VCaP (cell line): ENCODE measurements around the gene SLC16A4.

Source experiments
- H3K27ac ChIP-seq: fragments of 450-650 bp; 2 replicates; pipeline ENCODE4 v1.5.1; 2017
- TF ChIP-seq, protein P1 (sequence below): fragments of 450-650 bp; conservative IDR thresholded peaks from 2 replicates; pipeline ENCODE4 v1.5.1; 2017; ENCODE audit warnings: mild to moderate bottlenecking, moderate library complexity

The SLC16A4 gene

DNA sequence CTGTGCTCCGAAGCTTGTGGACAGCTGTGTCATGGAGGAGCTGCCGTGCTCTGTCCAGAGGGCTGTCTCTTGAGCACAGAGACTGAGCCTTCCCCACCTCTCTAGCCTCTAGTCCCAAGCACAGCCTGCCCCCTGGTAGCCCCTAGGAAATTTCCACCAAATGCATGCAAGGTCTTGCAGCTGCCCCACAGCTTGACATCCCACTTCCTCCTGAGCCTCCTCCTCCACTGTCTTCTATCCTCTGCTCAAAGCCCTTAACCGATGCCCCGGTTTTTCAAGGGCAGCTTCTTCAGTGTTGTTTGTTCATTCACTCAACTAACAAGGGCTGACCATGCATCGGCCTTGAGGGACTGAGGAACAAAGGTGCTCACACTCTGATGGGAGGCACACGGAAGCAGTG, 39.5 kb upstream of the SLC16A4 start:
- TF ChIP-seq, protein P1, sequence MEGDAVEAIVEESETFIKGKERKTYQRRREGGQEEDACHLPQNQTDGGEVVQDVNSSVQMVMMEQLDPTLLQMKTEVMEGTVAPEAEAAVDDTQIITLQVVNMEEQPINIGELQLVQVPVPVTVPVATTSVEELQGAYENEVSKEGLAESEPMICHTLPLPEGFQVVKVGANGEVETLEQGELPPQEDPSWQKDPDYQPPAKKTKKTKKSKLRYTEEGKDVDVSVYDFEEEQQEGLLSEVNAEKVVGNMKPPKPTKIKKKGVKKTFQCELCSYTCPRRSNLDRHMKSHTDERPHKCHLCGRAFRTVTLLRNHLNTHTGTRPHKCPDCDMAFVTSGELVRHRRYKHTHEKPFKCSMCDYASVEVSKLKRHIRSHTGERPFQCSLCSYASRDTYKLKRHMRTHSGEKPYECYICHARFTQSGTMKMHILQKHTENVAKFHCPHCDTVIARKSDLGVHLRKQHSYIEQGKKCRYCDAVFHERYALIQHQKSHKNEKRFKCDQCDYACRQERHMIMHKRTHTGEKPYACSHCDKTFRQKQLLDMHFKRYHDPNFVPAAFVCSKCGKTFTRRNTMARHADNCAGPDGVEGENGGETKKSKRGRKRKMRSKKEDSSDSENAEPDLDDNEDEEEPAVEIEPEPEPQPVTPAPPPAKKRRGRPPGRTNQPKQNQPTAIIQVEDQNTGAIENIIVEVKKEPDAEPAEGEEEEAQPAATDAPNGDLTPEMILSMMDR = no peak
- no peak overlapping the region for H3K27ac ChIP-seq

DNA sequence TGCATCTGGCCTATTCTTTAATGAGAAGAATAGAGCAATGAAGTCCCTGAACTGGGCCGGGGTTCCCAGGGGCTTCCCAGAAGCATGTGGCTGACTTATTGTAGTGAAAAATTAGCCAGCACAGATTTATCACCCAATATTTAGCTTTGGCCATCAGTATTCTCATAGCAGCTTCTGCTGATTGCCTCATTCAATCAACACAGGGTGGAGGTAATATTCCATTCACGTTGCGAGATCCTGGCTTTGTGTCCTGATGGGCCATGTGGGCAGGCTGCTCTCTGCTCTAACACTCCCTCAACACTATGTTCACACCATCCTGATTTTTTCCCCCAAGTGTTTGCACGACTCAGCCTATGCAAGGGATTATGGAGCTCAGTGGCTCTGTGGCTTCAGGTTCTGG, 38.1 kb upstream of the SLC16A4 start:
- no peak overlapping the region for H3K27ac ChIP-seq
- TF ChIP-seq, protein P1 = no peak

DNA sequence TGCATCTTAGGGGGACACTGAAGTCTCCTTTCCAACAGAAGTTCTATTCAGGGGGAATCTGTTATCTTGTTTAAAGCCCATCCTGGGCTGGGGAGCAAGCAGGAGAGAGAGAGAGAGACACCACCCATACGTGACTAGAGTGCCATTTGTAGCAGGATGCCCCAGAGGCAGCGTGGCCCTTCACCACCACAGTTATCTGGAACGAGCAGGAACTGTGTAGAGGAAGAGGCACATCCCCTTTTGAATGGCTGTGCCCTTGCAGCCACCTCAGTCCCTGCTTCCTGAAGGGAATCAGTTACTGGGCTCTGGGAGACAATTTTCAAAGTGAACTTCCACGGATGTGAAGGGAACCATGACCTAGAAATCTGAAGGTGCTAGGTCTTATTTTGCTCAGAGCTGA, 36.0 kb upstream of the SLC16A4 start:
- TF ChIP-seq, protein P1 = no peak
- no peak overlapping the region for H3K27ac ChIP-seq

DNA sequence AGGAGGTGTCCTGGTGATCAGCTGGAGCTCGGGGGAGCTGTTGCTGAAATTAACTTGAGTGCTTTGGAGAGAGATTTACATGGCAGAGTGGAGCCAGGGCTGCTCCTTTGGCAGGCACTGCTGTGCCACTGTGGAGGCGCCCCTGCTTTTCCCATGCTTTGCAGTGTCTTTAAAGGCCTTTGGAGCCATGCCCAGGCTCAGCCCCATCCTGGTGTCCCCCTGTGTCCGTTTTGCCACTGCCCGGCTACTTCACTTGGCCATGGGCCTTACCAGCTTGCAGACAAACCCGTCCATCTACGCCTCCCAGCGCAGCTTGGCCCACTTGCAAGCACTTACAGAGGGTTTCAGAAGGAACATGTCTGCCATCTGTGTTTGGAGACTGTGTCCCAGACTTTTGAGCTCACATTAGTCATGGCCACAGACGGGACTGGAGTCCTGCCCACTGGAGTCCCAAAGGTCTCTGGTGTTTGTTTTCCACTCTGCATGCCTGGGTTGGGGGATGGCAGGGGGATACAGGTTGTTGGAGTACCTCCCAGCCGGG, 34.9 kb upstream of the SLC16A4 start:
- H3K27ac ChIP-seq = no peak overlapping the region
- TF ChIP-seq, protein P1 = no peak

DNA sequence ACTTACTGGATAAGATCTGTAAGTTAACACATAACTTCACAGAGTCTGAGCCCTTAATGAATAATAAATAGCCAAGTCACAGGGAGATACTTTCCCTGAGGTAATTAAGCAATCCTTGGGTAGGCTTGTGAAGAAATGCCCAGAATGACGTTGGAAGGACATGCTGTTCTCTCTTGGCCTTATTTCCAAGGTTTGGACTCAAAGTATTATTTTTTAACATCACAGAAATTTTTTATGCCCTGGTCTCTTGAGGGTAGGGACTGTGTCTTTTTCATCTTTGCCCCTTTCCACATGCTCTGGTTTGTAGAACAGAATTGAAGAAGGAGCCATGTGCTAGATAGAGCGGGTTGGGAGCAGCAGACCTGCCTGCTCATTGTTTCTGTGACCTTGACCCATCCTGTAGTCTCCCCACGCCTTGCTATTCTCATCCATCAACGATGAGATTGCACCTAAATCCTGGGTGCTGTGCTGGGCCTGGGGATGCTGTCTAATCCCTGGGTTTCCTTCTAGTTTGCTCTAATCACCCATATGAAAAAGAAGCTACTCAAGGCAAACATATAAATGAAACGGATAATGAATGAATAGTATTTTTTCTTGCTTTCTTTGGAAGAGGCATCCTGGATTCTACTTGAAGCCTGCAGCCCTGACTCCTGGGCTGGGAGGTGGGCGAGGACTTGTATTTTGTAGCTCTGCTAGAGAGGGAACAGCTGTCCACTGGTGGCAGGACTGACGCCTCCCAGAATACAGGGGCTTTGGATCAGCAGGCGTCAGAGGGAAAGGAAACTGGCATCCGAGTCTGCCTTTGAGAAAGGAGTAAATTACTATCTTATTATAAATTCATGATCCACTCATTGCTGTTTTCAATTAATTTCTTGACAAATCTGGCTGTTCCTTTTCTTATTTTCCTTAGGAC, 34.1 kb upstream of the SLC16A4 start:
- no peak overlapping the region for H3K27ac ChIP-seq
- TF ChIP-seq, protein P1 = no peak

DNA sequence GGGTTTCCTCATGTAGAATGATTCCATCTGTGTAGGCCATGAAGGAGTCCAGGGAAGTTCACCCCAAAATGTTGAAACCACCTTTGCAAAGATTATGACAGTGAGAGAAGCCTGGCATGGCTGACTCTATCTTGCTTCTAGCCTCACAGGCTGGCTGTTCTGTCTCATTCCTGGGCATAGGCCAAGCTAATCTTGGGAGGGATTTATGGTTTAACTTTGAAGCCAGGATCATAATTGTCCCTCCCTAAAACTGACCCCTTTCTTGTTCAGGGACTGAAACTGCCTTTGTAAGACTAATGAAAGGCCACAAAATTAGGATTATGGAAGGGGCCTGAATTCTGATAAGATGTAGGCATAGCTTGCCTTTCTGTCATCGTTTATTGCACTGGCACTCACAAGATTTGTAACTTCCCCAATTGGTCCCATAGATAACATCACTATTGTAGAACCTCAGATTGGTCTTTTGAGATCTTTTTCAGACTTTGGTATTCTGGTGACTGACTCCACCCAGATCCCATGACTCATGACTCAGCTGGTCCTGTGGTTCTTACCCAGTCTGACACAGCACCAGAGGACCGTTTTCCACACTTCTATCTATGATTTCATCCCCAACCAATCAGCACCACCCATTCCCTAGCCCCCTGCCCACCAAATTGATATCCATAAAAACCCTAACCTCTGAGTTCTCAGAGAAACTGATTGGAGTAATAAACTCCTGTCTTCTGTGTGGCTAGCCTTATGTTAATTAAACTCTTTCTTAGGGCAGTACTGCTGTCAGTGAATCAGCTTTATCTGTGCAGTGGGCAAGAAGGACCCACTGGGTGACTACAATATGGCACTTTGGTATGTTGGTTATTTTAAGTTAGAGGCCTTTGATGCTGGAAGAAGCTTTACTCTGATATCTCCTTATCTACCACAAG, 30.3 kb upstream of the SLC16A4 start:
- TF ChIP-seq, protein P1 = no peak
- no peak overlapping the region for H3K27ac ChIP-seq
